Heart left ventricle (tissue), 13 donors: ENCODE results near the gene NSD1.

Source experiments
- CTCF ChIP-seq, 12 donors: fragments of 200-600 bp; sonication (generic) in 4 of 12; IDR thresholded peaks; one replicate each; pipeline versions ENCODE4 v1.5.0 to v1.8.0; 2018 to 2022; ENCODE audit warnings: antibody characterized with exemption in 12 of 12, mild to moderate bottlenecking in 5 of 12
- POLR2A ChIP-seq, 2 donors: fragments of 450-650 bp; IDR thresholded peaks; one replicate each; pipeline ENCODE4 v1.6.1; 2017; ENCODE audit warnings: antibody characterized with exemption in 2 of 2, mild to moderate bottlenecking in 2 of 2, moderate library complexity in 2 of 2
- donor health status: ischemic (EF 13 %, LVEDD 7.1; RV severe dilation, severe dysfunction).
- donor health status: DM: no; HTN: yes; CAD: no.
- donor health status: DM: no; HTN: no; CAD: no.
- donor health status: ischemic (EF 25% LVEDD 6.9; RV normal size, moderate dysfunction).
- donor health status: ischemic (EF 25% LVEDD 5.7; RV mildly dilated, moderate dysfunction).
- donor health status: ischemic (EF 35%, LVEDD 5.7; RV mildly dilated, moderate dysfunction).
- donor health status: nonischemic (EF 11% LVEDD 7.7; RV severe dilation, severe dysfunction).
- donor health status: DM: yes; HTN: yes; CAD: no.
- donor health status: PGD.
- donor health status: ischemic (EF 29% LVEDD 5.4; RV normal size, mild dysfunction).
- donor health status: nonischemic (EF 23%, LVEDD 6.1; RV moderate dilation, normal function).

- TF ChIP-seq CTCF (IDR thresholded peaks at IDR 0.05) (no peak), POLR2A (IDR thresholded peaks at IDR 0.05) (no peak)
Measured at GRCh38 chr5:177084175-177084574, 49.4 kb upstream of the NSD1 start.
